Activated B cell treated with CpG ODN at 0.5 μM for 24 hours (primary cell): ENCODE measurements around the gene TMEM267. TPM values are rescaled to one million over a fixed set of nuclear protein-coding genes. Genes with fewer than 3 reads are reported as not detected.

Experiments used
- ATAC-seq: fragments of 200-7000 bp; cut with Tn5 transposase; one replicate; pipeline ENCODE4 v1.10.0; 2021; ENCODE audit warnings: low read depth, mild to moderate bottlenecking, moderate library complexity
- CTCF ChIA-PET: fragments of 350-600 bp; sonication (Branson Sonifier 250); formaldehyde crosslinking; loops from one replicate; lab custom pipeline; 2021; ENCODE audit warnings: antibody characterized with exemption; lab: Charles Lee
- POLR2A ChIA-PET: fragments of 350-600 bp; sonication (Branson Sonifier 250); formaldehyde crosslinking; loops from one replicate; lab custom pipeline; 2021; ENCODE audit warnings: antibody characterized with exemption; lab: Charles Lee
- DNase-seq: peaks from one replicate; pipeline ENCODE4 v3.0.0; 2022
- H3K27ac Mint-ChIP-seq: one replicate; pipeline ENCODE4 v1.8.0; 2020; ENCODE audit warnings: mixed read lengths
- H3K27me3 Mint-ChIP-seq: one replicate; pipeline ENCODE4 v1.8.0; 2021; ENCODE audit warnings: mixed read lengths
- H3K36me3 Mint-ChIP-seq: one replicate; pipeline ENCODE4 v1.8.0; 2021; ENCODE audit warnings: low read depth, mixed read lengths
- H3K4me1 Mint-ChIP-seq: one replicate; pipeline ENCODE4 v1.8.0; 2021; ENCODE audit warnings: mixed read lengths
- H3K4me3 Mint-ChIP-seq: one replicate; pipeline ENCODE4 v1.8.0; 2020; ENCODE audit warnings: mild to moderate bottlenecking, mixed read lengths
- H3K9me3 Mint-ChIP-seq: one replicate; pipeline ENCODE4 v1.8.0; 2020; ENCODE audit warnings: mixed read lengths
- CTCF ChIP-seq: fragments of 200-600 bp; IDR thresholded peaks from one replicate; pipeline ENCODE4 v1.8.0; 2022; ENCODE audit warnings: antibody characterized with exemption, mild to moderate bottlenecking
- intact Hi-C: fragments of 100-400 bp; cut with micrococcal nuclease; formaldehyde crosslinking; loops from one replicate; pipeline ENCODE4 v1.15.1; 2024
- total RNA-seq: library from RNA; stranded (reverse); gene quantifications from 2 replicates; pipeline ENCODE4 v1.2.3, GENCODE V29; 2022

The TMEM267 gene
- total RNA-seq, 1 donor from 2014 or later, result 15.2 TPM

GRCh38 chr5:43400082-43400481, 83.6 kb downstream of the TMEM267 start:
- H3K4me3 Mint-ChIP-seq, result no peak overlapping the region
- CTCF ChIA-PET, result no interaction called here
- peaks cover 16% of the 10 kb centered on the region for H3K4me1 Mint-ChIP-seq
- no peak for DNase-seq
- H3K27me3 Mint-ChIP-seq, result peaks cover 4% of the 10 kb centered on the region
- no peak overlapping the region for H3K27ac Mint-ChIP-seq
- H3K9me3 Mint-ChIP-seq, result peaks cover 2% of the 10 kb centered on the region
- ATAC-seq, result no peak
- intact Hi-C loops, result no loop called here
- peaks cover 5% of the 10 kb centered on the region for H3K36me3 Mint-ChIP-seq
- POLR2A ChIA-PET, result interaction anchor here (0.6 kb wide), 1 partner anchor 279 kb away, joined by 5 read pairs; no protein-coding TSS in a partner anchor
- no peak for TF ChIP-seq CTCF

- peaks cover 20% of the 10 kb centered on the region for H3K4me1 Mint-ChIP-seq
Observed at GRCh38 chr5:43396762-43397304, 86.8 kb downstream of the TMEM267 start.

More at GRCh38 chr5:43396762-43397304, 86.8 kb downstream of the TMEM267 start:
- peak; percentile 100 for ATAC-seq
- H3K27me3 Mint-ChIP-seq, result no peaks in the 10 kb centered on the region
- peak overlapping the region; percentile 96 for H3K27ac Mint-ChIP-seq
- H3K4me3 Mint-ChIP-seq, result peak overlapping the region; percentile 99
- H3K36me3 Mint-ChIP-seq, result peaks cover 5% of the 10 kb centered on the region
- H3K9me3 Mint-ChIP-seq, result no peaks in the 10 kb centered on the region
- ChIA-PET POLR2A (interaction anchor here (0.5 to 2.3 kb wide), 14 partner anchors 68 to 1413 kb away, joined by 3 to 48 read pairs (median 4); partner anchors contain the start of genes C5orf34, HMGCS1, TMEM267 and ZNF131), CTCF (interaction anchor here (2.0 kb wide), 1 partner anchor 87 kb away, joined by 7 read pairs; the partner anchor contains the start of gene TMEM267)
- no peak for TF ChIP-seq CTCF
- peak; percentile 67 for DNase-seq
- intact Hi-C loops, result loop anchor here (1.0 to 5.0 kb wide), 7 partner anchors 84 to 404 kb away; partner anchors contain the start of genes C5orf34, HMGCS1, NNT and PAIP1

Other genes with a start within 250 kb of the TMEM267 start
- gene HMGCS1, start 170.5 kb downstream of the TMEM267 start, total RNA-seq, result 133 and 160 TPM in 2 replicates
- 10.7 and 11.6 TPM in 2 replicates for gene CCL28, start 71.5 kb downstream of the TMEM267 start, total RNA-seq
- gene C5orf34, start 31.3 kb upstream of the TMEM267 start, total RNA-seq, result 4.4 and 4.7 TPM in 2 replicates
- 35.1 and 38.3 TPM in 2 replicates for gene PAIP1, start 73.2 kb upstream of the TMEM267 start, total RNA-seq
- gene NNT, start 119.3 kb upstream of the TMEM267 start, total RNA-seq, result 59.0 and 63.0 TPM in 2 replicates